OCI-LY3 (cell line): ENCODE data around the gene FASTK.

Source experiments
- EZH2phosphoT487 ChIP-seq: fragments of 200-600 bp; shearing (Covaris generic); IDR thresholded peaks from 2 replicates; pipeline ENCODE4 v1.6.1; 2018; ENCODE audit warnings: antibody characterized with exemption, mixed run types, low read depth
- TF ChIP-seq, protein P1 (sequence below): fragments of 200-600, 300-600 bp; sonication (generic); IDR thresholded peaks from 2 replicates; pipeline ENCODE4 v1.5.1; 2014; ENCODE audit warnings: antibody characterized with exemption, low read length, low read depth

DNA sequence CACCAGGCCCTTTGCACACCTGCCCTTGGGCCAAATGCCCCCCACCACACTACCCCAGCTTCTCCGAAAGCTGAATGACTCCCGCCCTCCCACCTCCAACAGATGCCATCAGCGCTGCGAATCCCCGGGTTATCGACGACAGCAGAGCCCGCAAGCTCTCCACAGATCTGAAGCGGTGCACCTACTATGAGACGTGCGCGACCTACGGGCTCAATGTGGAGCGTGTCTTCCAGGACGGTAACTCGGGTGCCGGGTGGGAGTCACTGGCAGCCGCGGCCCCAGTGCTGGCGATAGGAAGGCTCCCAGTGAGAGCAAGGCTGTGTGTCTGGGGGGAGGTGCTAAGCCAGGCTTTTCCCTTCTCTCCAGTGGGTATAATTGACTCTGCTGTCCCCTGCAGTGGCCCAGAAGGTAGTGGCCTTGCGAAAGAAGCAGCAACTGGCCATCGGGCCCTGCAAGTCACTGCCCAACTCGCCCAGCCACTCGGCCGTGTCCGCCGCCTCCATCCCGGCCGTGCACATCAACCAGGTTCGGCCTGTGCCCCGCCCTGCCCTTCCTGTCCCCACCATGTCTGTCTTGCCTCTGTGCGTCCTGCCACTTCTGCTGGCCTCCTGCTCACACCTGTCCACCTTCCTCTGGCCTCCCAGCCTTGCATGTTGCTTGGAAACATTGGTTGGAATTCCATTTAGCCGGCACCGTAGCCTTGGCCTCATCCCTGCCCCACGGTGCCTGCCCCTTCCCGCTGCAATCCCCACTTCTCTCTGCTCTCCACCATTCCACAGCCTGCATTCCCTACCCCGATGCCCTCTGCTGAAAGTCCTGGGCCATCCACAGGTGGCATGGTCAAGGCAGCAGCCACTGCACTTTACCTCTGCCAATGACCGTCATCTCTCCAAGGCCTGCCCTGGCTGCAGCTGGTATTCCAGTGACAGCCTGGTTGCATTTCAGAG, 37.8 kb upstream of the FASTK start:
- TF ChIP-seq, protein P1, sequence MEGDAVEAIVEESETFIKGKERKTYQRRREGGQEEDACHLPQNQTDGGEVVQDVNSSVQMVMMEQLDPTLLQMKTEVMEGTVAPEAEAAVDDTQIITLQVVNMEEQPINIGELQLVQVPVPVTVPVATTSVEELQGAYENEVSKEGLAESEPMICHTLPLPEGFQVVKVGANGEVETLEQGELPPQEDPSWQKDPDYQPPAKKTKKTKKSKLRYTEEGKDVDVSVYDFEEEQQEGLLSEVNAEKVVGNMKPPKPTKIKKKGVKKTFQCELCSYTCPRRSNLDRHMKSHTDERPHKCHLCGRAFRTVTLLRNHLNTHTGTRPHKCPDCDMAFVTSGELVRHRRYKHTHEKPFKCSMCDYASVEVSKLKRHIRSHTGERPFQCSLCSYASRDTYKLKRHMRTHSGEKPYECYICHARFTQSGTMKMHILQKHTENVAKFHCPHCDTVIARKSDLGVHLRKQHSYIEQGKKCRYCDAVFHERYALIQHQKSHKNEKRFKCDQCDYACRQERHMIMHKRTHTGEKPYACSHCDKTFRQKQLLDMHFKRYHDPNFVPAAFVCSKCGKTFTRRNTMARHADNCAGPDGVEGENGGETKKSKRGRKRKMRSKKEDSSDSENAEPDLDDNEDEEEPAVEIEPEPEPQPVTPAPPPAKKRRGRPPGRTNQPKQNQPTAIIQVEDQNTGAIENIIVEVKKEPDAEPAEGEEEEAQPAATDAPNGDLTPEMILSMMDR, result no peak
- TF ChIP-seq EZH2phosphoT487, result no peak
